Cerebellar nuclear complex (tissue), 1 donor: ENCODE data around the gene KIF26A.
"Not testable (repeated sequence)": the region's sequence is repeated elsewhere in the genome, so short reads cannot be mapped to it uniquely, and the experiment has no call there.

Experiments
- DNase-seq, 2 experiments: peaks; one replicate each; lab custom pipeline; 2025; lab: John Stamatoyannopoulos, UW

KIF26A gene

DNA sequence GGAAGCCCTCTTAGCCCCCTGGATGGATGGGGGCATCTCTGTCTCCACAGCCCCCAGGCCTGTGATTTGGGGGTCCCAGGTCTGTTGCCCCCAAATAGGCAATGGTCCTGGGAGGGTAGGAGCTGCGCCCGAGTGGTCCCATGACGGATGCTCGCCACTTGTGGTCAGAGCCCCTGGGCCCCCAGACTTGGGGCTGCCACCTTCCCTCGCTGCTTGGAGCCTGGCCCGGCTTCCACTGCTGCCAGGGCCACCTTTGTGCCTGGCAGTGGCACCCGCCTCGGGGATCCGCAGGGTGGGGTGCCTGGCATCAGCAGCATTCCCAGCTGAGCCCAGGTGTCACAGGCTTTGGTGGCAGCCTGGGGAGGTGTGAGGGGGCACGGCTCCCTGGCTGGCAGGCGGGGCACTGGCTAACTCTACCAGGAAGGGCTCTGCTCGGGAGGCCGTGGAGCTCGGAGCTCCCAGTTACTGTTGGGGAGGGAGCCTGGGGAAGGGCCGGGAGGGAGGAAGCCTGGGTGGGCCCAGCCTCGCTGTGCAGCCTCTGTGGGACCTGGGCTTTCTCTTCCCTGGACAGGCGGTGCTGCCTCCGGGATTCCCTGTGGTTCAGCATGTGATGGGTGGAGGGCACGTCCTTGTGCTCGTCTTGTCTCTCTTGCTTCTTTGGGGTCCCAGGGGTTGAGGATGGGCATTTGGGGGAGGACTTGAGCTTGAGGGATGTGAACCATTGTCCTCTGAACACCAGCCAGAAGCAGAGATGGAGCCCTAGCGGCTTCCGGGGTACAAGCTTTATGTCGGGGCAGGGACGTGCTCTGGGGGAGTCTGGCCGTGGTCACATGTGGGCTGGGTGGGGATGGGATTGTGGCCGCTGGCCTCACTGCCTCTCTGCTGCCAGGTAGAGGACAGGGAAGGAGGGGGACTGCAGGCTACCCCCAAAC is 5.4 kb downstream of the KIF26A start:
- DNase-seq: no peak

DNA sequence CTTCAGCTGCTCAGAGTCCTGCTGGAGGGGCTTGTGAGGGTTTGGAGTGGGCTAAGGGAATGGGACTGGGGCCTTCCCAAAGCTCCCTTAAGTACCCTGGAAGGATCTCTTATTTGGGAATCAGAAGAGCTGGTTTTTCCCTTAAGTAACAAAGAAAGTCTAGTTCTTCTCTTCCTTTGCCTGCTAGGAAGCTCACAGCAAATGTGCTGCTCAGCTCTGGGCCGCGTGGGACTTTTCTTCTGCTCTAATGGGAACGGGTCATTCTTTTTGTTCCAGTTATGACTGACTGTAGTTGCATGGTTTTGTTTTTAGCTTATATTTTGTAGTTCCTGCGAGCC is 6.0 kb downstream of the KIF26A start:
- DNase-seq: no peak

DNA sequence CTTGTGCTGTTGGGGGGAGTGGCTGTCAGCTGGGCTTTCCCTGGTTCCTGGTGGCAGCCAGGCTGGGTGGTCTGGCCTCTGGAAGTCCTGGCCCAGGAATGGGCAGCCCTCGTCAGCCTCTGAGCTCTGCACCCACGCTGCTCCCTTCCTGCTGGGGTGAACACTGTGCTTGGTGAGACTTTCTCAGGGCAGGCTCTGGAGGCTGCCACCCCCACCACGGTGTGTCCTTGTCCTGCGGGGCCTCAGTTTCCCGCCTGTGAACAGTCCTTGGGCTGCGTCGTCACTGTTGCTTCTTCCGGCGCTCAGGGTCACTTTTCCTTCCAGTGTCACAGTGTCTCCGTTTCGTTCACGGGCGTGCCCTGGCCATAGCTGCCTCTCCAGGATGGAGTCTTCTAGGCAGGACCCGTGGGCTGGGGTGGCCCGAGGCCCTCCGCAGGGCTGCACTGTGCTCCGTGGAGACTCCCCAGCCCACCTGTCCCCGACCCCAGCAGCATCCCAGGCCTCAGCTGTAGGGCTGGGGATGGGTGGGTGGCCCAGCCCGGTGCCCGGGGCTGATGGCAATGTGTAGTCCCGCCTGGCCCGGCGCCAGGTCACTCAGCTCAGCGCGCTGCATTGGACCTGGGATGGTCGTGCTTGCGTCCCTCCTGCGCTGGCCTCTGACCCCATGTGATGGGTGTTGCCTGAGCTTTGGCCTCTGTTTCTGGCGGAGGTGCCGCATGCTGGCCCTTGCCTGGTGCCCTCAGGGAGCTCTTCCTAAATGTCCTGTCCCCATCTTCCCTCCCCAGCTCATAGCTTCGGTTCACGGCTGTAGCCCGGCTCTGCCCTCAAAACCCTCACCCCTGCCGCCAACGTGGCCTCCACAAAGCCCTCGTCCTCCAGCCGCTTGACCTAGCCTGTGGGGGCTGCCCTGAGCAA is 6.8 kb downstream of the KIF26A start:
- no peak for DNase-seq

DNA sequence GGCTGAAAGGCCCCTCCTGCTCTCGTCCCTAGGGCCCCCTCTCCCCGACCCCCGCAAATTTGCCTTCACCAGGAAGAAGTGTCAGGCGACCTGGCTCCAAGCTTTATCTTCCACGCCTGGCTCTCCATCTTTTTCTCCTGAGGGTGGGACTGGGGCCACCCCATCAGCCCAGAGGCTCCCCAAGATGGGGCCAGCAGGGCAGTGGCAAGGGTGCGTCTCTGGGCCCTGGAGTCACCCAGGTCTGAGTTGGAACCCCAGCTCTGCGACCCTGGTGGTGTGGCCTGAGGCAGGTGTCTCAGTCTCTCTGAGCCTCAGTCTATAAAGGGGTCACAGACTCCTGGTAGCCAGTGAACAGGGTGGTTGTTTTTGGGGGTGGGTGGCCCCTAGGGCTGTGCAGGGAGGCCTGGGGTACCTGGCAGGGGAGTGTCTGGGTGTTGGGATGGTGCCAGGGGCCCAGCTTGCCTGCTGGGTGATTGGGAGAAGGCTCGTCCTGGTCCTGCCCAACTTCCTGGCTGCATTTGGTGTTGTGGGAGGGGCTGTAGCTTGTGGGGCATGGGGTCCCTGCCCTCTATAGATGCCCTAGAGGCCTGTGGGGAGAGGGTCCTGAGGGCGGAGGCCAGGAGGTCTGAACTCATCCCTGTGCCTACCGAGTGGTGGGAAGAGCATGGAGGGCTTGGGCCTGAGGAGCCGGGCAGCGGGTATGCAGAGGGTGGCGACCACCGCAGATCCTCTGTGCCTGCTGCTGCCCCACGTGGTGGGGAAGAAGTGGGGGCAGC is 7.6 kb downstream of the KIF26A start:
- DNase-seq: no peak

DNA sequence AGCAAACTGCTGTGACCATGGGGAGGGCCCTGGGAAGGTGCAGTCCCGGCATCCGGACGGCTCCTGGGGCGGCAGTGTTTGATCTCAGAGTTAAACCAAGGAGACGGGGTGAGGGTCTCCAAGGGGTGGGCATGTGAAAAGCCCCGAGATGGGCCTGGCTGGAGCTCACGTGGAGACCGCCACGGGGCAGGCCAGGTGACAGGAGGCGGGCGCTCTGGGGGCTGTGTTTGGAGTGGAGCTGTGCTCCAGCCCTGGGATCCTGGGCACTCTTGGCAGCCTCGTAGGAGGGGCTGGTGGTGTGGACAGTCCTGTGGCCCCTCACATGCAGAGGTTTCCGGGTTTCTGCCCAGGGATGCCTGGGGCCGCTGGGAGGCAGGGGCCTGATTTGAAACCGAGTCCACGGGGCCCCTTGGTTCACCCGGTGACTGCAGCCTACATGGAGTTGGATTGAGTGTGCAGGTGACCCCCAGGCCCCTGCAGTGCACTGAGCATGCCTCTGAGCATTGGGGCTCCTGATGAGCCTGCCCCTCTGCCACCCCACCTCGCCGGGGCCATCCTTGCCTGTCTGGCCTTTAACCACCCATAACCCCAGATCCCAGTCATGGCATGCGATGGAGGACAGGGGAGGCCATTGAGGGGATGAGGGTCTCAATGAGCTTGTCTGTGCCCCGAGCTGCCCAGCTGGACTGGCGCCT is 8.4 kb downstream of the KIF26A start:
- DNase-seq: no peak

DNA sequence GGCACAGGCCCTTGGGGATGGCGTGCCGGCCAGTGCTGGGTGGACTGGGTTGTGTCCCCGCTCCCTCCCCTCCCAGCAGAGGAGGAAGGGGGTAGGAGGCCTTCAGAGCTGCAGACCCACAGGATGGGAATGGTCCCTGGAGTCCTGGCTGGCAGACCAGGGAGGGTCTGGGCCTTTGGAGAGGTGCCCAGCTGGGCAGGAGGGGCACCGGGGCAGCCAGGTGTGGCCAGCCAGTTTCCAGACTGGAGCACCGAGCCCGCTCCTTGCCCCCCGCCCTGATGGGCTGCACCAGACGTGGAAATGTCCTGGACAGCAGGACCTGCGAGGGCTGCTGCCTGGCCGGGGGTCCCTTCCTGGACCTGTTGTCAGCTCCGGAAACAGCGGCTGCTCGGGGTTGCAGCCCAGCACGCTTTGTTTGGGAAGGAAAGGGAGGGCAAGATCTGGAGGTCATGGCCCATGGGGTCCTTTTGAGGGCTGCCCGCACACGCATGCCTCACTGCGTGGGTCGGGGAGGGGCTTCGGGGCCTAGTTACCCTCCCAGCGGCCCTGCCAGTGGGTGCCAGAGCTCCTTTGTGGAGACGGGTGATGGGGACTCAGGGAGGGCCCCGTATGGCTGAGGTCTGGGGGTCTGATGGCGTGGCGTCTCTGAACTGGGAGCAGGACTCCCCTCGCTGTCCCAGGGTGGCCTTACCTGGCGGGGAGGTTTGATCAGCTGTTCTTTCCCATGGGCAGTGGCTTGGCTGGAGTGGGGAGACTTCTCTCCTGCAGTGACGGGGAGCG is 9.1 kb downstream of the KIF26A start:
- no peak for DNase-seq

DNA sequence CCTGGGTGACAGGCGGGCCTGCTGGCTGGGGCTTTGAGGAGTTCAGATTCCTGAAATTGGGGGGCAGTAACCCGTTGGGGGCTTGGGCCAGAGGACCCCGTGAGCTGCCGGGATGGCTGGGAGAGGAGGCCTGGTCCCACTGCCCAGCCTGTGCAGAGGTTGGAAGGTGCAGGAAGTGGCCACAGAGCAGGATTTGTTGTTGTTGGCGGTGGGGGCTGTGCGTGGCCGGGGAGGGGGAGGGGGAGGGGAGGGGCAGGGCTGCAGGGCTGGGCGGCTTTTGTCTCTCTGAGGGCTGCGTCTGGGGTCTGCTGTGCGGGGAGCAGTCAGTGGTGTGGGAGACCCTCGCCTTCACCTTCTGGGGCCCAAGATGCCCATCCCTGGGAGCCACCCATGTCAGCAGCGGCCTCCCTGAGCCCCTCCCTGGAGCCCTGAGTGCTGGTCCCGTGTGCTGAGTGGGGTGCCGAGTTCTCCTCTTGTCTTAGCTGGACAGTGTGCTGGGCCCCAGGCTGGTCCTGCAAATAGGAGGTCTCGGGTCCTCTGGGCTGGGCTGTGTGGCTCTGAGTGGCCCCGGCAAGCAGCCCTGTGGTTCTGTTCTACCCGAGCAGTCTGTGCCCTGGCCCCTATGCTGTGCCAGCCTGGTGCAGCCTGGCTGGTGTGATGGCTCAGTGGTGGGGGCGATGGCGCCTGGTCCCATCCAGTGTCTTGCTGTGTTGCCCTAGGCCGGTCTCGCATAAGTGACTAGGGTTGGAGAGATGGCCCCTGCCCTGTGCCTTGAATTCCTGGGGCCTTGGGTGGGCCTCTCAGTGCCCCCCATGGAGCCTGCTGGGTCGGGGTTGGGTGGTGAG is 10.3 kb downstream of the KIF26A start:
- no peak for DNase-seq

DNA sequence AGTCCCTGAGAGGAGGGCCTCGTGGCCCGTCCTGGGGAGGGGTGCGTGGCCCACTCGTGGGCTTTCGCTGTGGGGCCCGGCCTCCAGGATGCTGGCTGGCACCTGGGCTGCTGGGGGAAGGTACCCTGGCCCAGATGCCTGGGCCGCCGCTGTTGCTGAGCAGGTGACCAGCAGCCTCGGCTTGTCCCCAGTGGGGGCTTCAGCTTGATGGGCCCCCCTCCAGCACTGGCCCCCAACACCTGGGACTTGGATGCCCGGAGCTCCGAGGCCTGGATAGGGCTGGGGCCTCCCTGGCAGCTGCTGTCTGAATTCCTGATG is 10.8 kb downstream of the KIF26A start:
- no peak for DNase-seq

DNA sequence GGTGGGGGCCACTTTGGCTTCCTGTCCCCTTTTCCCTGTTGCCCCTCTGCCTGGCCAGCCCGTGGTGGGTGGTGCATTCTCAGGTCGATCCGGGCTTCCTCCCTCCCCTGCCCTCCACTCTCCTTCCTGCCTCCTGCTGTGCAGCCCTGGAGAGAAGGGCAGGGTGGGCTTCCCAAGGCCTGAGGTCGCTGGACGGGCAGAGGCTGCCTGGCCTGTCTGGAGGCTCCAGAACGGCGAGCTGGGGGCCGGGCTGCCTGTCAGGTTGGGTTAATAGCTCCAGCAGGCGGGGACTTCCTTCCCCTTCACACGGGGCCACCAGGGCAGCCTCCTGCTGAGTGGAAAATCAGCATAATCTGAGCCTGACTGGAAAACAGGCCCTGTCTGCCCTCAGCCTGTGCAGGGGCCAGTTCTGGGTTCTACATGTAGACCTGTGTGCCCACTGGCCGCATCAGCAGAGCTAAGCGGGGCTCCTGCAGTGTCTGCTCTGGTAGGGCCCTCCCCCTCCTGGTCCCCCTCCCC is 11.3 kb downstream of the KIF26A start:
- DNase-seq: no peak

DNA sequence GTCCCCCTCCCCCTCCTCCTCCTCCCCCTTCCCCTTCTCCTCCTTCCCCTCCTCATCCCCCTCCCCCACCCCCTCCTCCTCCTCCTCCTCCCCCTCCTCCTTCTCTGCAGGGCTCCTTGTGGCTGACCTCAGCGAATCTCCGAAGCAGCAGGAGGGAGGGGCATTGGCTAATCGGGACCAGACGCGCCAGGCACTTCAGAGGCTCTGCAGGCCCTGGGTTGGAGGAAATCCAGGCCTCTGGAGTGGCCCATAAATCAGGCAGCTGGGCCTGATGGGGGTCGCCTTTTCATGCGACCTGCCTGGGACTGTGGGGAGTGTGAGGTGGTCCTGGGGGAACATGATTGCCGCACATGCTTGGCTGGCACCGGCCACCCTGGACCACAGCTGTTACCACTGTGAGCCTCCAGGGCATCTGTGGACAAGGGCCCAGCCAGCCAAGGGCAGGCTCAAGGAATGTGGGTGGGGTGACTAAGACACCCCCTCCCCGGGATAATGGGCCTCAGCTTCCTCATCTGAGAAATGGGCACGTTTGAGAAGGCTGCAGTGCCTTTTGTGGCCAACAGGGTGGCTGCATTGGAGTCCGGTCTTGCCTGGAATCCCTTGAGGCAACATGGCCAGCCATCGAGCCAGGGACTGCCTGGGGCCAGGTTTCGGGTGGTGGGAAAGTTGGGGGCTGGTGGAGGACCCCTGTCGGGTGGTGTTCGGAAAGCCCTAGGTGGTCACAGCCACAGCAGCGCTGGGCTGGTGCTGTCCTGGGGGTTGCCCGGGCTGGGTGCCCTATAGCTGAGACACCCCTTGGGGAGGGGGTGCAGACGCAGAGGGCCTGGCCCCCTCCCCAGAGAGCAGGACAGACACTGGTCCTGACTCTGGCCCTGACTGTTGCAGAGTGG is 12.0 kb downstream of the KIF26A start:
- no peak for DNase-seq

DNA sequence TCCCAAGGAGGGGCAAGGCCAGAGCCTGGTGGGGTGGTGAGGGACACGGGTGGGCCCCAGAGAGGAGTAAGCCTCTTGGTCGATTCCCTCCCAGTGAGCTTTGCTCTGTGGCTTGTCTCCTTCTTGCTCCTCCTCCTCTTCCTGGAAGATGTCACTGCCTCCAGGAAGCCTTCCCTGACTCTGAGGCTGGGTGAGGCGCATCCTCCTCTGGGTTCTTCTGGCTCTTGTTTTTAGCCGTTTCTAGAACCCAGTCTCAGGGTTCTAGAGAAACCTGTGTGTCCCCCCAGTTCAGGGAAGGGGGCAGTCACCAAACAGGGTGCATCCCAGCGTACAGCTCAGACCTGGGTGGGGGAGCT is 12.6 kb downstream of the KIF26A start:
- DNase-seq: no peak

DNA sequence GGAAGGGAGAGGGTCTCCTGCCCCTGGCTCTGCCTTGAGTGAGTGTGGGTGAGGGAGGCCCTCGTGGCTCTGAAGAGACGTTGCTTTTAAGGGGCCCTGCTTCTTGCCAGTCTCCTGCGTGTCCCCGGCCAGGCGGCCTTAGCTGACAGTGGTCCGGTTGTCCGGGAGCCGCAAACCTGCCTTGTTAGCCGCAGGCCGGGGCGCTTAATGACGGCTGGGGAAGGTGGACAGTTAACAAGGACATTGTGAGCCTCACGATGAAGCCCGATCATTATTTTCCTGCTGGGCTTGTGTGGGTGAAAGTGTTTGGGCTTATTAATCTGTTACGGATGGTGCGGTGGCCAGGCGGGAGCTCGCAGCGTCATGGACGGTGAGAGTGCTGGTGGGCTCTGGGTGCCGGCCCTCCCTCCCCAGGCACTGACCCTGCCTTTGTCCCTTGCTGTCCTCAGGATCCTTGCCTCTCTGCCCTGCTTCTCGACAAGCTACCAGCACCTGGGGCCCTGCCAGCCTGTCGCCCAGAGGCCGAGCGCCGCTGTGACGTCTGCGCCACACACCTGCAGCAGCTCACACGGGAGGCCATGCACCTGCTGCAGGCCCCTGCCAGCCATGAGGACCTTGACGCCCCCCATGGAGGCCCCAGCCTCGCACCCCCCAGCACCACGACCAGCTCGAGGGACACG is 13.3 kb downstream of the KIF26A start:
- no peak for DNase-seq

DNA sequence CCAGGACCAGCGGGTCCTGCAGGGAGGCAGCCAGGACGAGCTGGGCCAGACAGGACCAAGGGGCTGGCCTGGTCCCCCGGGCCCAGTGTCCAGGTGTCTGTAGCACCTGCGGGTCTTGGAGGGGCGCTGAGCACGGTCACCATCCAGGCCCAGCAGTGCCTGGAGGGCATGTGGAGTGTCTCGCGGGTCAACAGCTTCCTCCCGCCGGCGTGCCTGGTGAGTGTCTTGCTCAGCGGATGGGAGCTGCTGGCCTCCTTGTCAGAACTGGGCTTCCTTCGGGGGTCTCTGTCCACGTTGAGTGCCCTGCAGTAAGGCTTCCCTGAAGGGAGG is 13.8 kb downstream of the KIF26A start:
- no peak for DNase-seq

DNA sequence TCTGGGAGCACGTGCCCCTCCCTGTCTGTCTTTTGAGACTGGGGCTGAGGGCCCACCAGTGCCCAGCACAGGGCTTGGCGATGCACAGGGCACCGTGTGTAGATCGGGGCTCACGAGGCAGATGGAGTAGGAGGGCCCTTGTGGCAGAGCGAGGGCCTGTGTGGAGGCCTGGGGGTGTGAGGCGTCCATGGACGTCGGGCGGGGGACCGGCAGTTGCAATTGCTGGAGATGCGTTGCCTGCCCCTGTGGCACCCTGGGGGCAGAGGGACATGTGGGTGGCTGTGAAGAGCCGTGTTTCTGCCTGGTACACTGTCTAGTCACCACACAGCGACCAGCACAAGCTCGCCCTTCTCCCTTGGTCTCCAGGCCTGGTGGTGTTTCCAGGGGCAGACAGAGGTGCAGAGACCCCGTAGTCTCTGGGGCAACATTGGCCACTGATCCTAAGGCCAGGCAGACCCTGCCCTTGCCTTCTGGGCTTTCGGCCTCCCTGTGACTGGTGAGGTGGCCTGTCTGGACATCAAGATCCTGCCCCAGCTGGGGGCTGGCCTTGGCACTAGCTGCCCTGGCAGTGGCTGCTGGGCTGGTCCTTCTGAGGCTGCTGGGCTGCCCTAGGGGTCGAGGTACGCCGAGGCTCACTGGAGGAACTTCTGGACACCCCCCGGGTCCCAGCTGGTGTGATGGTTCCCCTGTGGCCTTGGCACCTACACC is 14.5 kb downstream of the KIF26A start:
- DNase-seq: no peak

DNA sequence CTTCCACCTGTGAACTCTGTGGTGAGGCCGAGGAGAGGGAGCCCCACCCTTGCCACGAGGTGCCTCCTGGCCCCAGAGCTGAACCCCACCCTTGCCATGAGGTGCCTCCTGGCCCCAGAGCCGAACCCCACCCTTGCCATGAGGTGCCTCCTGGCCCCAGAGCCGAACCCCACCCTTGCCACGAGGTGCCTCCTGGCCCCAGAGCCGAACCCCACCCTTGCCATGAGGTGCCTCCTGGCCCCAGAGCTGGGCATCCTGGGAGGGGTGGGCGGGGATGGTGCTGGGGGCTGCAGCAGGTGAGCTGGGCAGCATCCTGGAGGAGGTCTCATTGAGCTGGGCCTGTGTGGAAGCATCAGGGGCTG is 15.0 kb downstream of the KIF26A start:
- DNase-seq: not testable (repeated sequence)

DNA sequence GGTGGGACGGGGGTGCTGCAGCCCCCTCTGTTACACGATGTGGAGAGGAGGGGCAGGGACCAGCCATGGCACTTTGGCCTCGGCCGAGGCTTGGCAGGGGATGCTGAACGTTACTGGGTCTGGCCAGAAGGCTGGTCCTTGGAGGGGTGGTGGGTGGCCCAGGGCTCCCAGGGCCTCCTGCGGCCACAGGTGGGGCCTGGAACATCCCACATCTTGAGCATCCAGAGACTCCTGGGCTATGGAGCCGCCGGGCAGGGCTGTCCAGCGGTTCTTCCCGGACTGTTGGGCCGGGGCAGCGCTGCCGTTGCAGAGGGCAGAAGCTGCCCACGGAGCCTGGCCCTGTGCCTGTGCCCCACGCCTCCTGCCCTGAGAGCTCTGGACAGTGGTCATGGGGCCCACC is 15.9 kb downstream of the KIF26A start:
- no peak for DNase-seq

DNA sequence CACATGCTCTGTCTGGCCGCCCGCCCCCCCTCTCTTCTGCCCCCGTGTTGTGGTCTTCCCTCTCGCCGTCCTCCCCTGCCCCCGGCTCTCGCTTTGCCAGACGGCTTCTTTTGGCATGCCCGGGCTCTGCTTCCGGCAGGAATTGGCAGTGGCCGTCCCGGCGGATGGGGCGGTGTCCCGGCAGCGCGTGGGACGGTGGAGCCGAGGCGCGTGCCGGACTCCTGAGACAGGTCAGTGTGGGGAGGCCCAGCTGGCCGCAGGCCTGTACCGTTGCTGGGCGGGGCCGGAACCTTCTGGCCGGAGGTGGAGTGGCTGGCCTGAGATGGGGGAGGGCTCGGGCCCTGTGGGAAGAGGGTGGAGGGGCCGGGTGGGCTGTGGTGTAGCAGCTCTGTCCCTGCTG is 17.1 kb downstream of the KIF26A start:
- no peak for DNase-seq

DNA sequence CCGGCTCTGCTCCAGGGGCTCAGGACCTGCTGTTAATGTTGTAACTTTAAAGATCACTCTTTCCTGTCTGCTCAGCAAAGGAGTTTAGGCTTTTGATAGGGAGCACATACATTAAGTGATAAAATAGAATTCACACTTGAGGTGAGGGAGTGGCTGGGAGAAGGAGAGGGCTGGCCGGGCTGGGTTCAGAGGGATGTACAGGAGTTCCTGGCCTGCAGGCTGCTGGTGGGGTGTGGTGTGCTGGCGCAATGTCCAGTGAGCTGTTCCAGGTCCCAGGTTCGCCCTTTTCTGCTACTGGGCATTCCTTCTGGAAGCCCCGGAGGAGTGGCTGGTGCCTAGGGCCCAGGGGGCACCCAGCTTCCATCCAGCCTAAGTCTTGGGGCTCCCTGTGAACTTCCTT is 17.8 kb downstream of the KIF26A start:
- DNase-seq: no peak
